ENCODE data around the gene RERE. TPM values are rescaled to one million over a fixed set of nuclear protein-coding genes. Genes with fewer than 3 reads are reported as not detected.
A peak's percentile ranks its signal among the peaks of the same experiment; 100 is the strongest.

The RERE gene
- polyA plus RNA-seq, 1 of the 3 experiments (the other 2 are of a cell fraction) = 8.1 TPM

DNA sequence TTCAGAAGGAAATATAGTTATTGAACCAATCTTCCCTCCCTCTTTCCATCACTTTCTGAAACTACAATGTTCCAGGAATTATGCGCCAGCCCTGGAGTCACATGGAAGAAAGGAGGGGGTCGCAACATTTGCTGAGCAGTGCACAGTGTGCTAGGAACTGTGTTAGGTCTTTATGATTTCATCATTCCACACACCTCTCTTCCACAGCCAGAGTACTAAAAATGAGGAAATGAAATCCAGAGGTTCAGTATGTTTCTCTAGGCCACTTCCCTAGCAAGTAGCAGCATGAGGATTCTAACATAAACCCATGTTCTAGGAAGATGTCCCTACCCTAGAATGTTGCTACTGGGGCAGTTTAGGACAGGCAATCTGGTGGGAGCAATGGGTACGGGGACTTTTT, 341.4 kb downstream of the RERE start:
- H3K4me2 ChIP-seq = no peak overlapping the region
- CTCF ChIA-PET = interaction anchor here (1.1 kb wide), 1 partner anchor 11 kb away, joined by 3 read pairs; no protein-coding TSS in a partner anchor
- no peaks in the 10 kb centered on the region for H3K36me3 ChIP-seq (replicated peaks in 1 of 2; ENCODE audit: control insufficient read depth in 1 of 2, insufficient read depth in 2 of 2, low read length in 1 of 2)
- H3K9ac ChIP-seq = no peak overlapping the region
- no peaks in the 10 kb centered on the region for H3K9me2 ChIP-seq
- POLR2A ChIA-PET = no interaction called here
- DNase-seq = no peak
- H3K79me2 ChIP-seq (ENCODE audit: insufficient read depth) = peaks cover 18% of the 10 kb centered on the region; the same call in 1 of the 2 replicates
- H3F3A ChIP-seq (replicated peaks; ENCODE audit: insufficient read depth) = peaks cover 19% of the 10 kb centered on the region
- H3K4me3 ChIP-seq (ENCODE audit: low read depth in 2 of 2, low read length in 1 of 2) = no peak overlapping the region
- no peaks in the 10 kb centered on the region for H3K27me3 ChIP-seq (ENCODE audit: insufficient read depth)
- H4K20me1 ChIP-seq (ENCODE audit: insufficient read depth) = no peaks in the 10 kb centered on the region
- H3K27ac ChIP-seq (ENCODE audit: low read depth in 2 of 2, low read length in 1 of 2) = peak overlapping the region in 1 of 2 experiments; percentile 30; a peak in 2 of 4 replicates
- TF ChIP-seq TAF1 (IDR thresholded peaks at IDR 0.05; ENCODE audit: borderline replicate concordance, low read depth, low read length) (no peak), SMC3 (IDR thresholded peaks at IDR 0.05; ENCODE audit: low read depth, low read length) (no peak), POLR2AphosphoS5 (IDR thresholded peaks at IDR 0.05; ENCODE audit: low read depth, low read length) (no peak), TCF12 (IDR thresholded peaks at IDR 0.05) (no peak)
- peaks cover 29 to 46% of the 10 kb centered on the region in 2 experiments for H3K4me1 ChIP-seq (ENCODE audit: control insufficient read depth in 1 of 2, insufficient read depth in 2 of 2, low read depth in 1 of 2, low read length in 1 of 2)
- no peak overlapping the region for H2AFZ ChIP-seq (ENCODE audit: low read depth)
- no peaks in the 10 kb centered on the region for H3K9me3 ChIP-seq
- WGBS (ENCODE audit: low lambda C conversion rate) = 100% methylated on average over 3 of the region's 3 CpGs

DNA sequence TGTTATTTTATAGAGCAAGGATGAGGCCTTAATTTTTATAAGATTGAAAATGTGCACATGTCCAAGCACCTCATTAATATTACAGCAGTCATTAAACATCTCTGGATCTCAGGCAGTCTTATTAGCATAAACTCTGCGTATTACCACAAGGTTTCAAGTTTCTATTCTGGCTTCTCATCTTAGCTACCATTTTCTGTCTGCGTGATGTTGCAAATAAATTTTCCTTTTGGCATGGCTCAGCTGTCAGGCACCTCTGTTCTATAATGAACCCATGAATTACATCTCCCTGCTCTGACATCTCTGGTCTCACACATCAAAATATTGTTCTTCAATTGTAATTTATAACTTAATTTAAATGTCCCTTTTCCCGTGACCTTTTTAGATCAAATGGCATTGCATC, 343.1 kb downstream of the RERE start:
- ChIA-PET POLR2A (no interaction called here), CTCF (interaction anchor here (1.3 kb wide), 1 partner anchor 9 kb away, joined by 3 read pairs; no protein-coding TSS in a partner anchor)

More for the DNA sequence above, 343.1 kb downstream of the RERE start:
- H4K20me1 ChIP-seq (ENCODE audit: insufficient read depth) = no peaks in the 10 kb centered on the region
- peak overlapping the region in 1 of 2 experiments; percentile 43; a peak in 2 of 4 replicates for H3K27ac ChIP-seq (ENCODE audit: low read depth in 2 of 2, low read length in 1 of 2)
- H2AFZ ChIP-seq (ENCODE audit: low read depth) = no peak overlapping the region
- WGBS (ENCODE audit: low lambda C conversion rate) = 91% methylated on average over 3 of the region's 3 CpGs
- no peak overlapping the region for H3K9ac ChIP-seq
- no peaks in the 10 kb centered on the region for H3K9me3 ChIP-seq
- DNase-seq = no peak
- TF ChIP-seq FOSL2 (IDR thresholded peaks at IDR 0.05; ENCODE audit: borderline replicate concordance, low read depth) (no peak), RXRA (IDR thresholded peaks at IDR 0.05; ENCODE audit: borderline replicate concordance, low read depth) (no peak), POLR2AphosphoS5 (IDR thresholded peaks at IDR 0.05; ENCODE audit: low read depth, low read length) (no peak), SMC3 (IDR thresholded peaks at IDR 0.05; ENCODE audit: low read depth, low read length) (no peak), FOXJ3 (CRISPR knock-in tag; IDR thresholded peaks at IDR 0.05) (no peak), CHD2 (IDR thresholded peaks at IDR 0.05; ENCODE audit: low read length, partially characterized antibody) (no peak), TEAD4 (IDR thresholded peaks at IDR 0.05; ENCODE audit: borderline replicate concordance, insufficient read depth) (no peak), EZH2phosphoT487 (IDR thresholded peaks at IDR 0.05; ENCODE audit: borderline replicate concordance, low read depth) (no peak), RCOR1 (IDR thresholded peaks at IDR 0.05; ENCODE audit: low read length) (no peak), EP300 (IDR thresholded peaks at IDR 0.05; ENCODE audit: borderline replicate concordance in 1 of 2, low read depth in 1 of 2, low read length in 1 of 2) (no peak), FOXM1 (IDR thresholded peaks at IDR 0.05; ENCODE audit: low read depth) (no peak), RAD21 (IDR thresholded peaks at IDR 0.05; ENCODE audit: low read length) (no peak), GABPA (IDR thresholded peaks at IDR 0.05; ENCODE audit: low read depth) (no peak), YY1 (IDR thresholded peaks at IDR 0.05; ENCODE audit: low read depth) (no peak), RFX5 (IDR thresholded peaks at IDR 0.05; ENCODE audit: low read length) (no peak), NRF1 (IDR thresholded peaks at IDR 0.05; ENCODE audit: low read depth, low read length) (no peak), NFIC (IDR thresholded peaks at IDR 0.05; ENCODE audit: borderline replicate concordance) (no peak)
- TF ChIP-seq, protein P1, sequence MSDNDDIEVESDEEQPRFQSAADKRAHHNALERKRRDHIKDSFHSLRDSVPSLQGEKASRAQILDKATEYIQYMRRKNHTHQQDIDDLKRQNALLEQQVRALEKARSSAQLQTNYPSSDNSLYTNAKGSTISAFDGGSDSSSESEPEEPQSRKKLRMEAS (IDR thresholded peaks at IDR 0.05; ENCODE audit: low read depth) = no peak
- TF ChIP-seq, protein P2, sequence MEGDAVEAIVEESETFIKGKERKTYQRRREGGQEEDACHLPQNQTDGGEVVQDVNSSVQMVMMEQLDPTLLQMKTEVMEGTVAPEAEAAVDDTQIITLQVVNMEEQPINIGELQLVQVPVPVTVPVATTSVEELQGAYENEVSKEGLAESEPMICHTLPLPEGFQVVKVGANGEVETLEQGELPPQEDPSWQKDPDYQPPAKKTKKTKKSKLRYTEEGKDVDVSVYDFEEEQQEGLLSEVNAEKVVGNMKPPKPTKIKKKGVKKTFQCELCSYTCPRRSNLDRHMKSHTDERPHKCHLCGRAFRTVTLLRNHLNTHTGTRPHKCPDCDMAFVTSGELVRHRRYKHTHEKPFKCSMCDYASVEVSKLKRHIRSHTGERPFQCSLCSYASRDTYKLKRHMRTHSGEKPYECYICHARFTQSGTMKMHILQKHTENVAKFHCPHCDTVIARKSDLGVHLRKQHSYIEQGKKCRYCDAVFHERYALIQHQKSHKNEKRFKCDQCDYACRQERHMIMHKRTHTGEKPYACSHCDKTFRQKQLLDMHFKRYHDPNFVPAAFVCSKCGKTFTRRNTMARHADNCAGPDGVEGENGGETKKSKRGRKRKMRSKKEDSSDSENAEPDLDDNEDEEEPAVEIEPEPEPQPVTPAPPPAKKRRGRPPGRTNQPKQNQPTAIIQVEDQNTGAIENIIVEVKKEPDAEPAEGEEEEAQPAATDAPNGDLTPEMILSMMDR (IDR thresholded peaks at IDR 0.05) = no peak
- TF ChIP-seq, protein P3, sequence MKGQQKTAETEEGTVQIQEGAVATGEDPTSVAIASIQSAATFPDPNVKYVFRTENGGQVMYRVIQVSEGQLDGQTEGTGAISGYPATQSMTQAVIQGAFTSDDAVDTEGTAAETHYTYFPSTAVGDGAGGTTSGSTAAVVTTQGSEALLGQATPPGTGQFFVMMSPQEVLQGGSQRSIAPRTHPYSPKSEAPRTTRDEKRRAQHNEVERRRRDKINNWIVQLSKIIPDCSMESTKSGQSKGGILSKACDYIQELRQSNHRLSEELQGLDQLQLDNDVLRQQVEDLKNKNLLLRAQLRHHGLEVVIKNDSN (IDR thresholded peaks at IDR 0.05; ENCODE audit: borderline replicate concordance, low read depth) = no peak
- peaks cover 19% of the 10 kb centered on the region for H3F3A ChIP-seq (replicated peaks; ENCODE audit: insufficient read depth)
- H3K27me3 ChIP-seq (ENCODE audit: insufficient read depth) = no peaks in the 10 kb centered on the region
- H3K4me2 ChIP-seq = no peak overlapping the region
- no peaks in the 10 kb centered on the region for H3K36me3 ChIP-seq (replicated peaks in 1 of 2; ENCODE audit: control insufficient read depth in 1 of 2, insufficient read depth in 2 of 2, low read length in 1 of 2)
- peaks cover 18% of the 10 kb centered on the region; the same call in 1 of the 2 replicates for H3K79me2 ChIP-seq (ENCODE audit: insufficient read depth)
- no peak overlapping the region for H3K4me3 ChIP-seq (ENCODE audit: low read depth in 2 of 2, low read length in 1 of 2)
- no peaks in the 10 kb centered on the region for H3K9me2 ChIP-seq
- H3K4me1 ChIP-seq (ENCODE audit: control insufficient read depth in 1 of 2, insufficient read depth in 2 of 2, low read depth in 1 of 2, low read length in 1 of 2) = peaks cover 29 to 39% of the 10 kb centered on the region in 2 experiments

Data from SK-N-SH (cell line).